Mesothelial cell of epicardium (in vitro differentiated cells): ENCODE results near the gene ZNF74. TPM values are rescaled to one million over a fixed set of nuclear protein-coding genes. Genes with fewer than 3 reads are reported as not detected.
"Not testable (repeated sequence)": the region's sequence is repeated elsewhere in the genome, so short reads cannot be mapped to it uniquely, and the experiment has no call there.

Source experiments
- DNase-seq, 2 experiments: peaks; one replicate each; pipeline ENCODE4 v3.0.0; 2021; ENCODE audit warnings: low spot score in 2 of 2; ENCODE audit not compliant: unreplicated experiment in 2 of 2
- H3K27ac Mint-ChIP-seq: 2 replicates; pipeline ENCODE4 v1.8.0; 2021; ENCODE audit warnings: mixed read lengths
- H3K27me3 Mint-ChIP-seq: 2 replicates; pipeline ENCODE4 v1.8.0; 2021; ENCODE audit warnings: low read depth, mixed read lengths
- H3K36me3 Mint-ChIP-seq: 2 replicates; pipeline ENCODE4 v1.8.0; 2021; ENCODE audit warnings: mixed read lengths
- H3K4me1 Mint-ChIP-seq: 2 replicates; pipeline ENCODE4 v1.8.0; 2021; ENCODE audit warnings: mixed read lengths
- H3K4me3 Mint-ChIP-seq: 2 replicates; pipeline ENCODE4 v1.8.0; 2021; ENCODE audit warnings: mild to moderate bottlenecking, moderate library complexity, mixed read lengths
- H3K9me3 Mint-ChIP-seq: 2 replicates; pipeline ENCODE4 v1.8.0; 2021; ENCODE audit warnings: mixed read lengths
- CTCF ChIP-seq: fragments of 200-600 bp; sonication (generic); IDR thresholded peaks from one replicate; pipeline ENCODE4 v1.5.0; 2021; ENCODE audit warnings: antibody characterized with exemption; ENCODE audit not compliant: unreplicated experiment
- total RNA-seq: library from RNA; stranded (reverse); gene quantifications from 3 replicates; pipeline ENCODE4 v1.2.1, GENCODE V29; 2021

The ZNF74 gene
- total RNA-seq, 1 donor from 2014 or later, result 38.3 TPM

GRCh38 chr22:20378110-20378509, 15.8 kb upstream of the ZNF74 start:
- H3K36me3 Mint-ChIP-seq, result peaks cover 2% of the 10 kb centered on the region
- no peak for DNase-seq
- H3K9me3 Mint-ChIP-seq, result peaks cover 4% of the 10 kb centered on the region
- peaks cover 6% of the 10 kb centered on the region for H3K4me1 Mint-ChIP-seq
- H3K27me3 Mint-ChIP-seq, result peaks cover 8% of the 10 kb centered on the region
- no peak overlapping the region for H3K27ac Mint-ChIP-seq
- no peak overlapping the region for H3K4me3 Mint-ChIP-seq
- no peak for TF ChIP-seq CTCF

- not testable (repeated sequence) for H3K4me1 Mint-ChIP-seq, DNase-seq, H3K4me3 Mint-ChIP-seq, H3K27me3 Mint-ChIP-seq, H3K27ac Mint-ChIP-seq, H3K9me3 Mint-ChIP-seq, H3K36me3 Mint-ChIP-seq
Measured at GRCh38 chr22:20378684-20379083, 15.3 kb upstream of the ZNF74 start.

- no peaks in the 10 kb centered on the region for H3K36me3 Mint-ChIP-seq
- peaks cover 6% of the 10 kb centered on the region for H3K4me1 Mint-ChIP-seq
- no peak overlapping the region for H3K4me3 Mint-ChIP-seq
- no peak overlapping the region for H3K27ac Mint-ChIP-seq
- no peak for TF ChIP-seq CTCF
- peaks cover 15% of the 10 kb centered on the region for H3K27me3 Mint-ChIP-seq
- DNase-seq, result no peak
- no peaks in the 10 kb centered on the region for H3K9me3 Mint-ChIP-seq
Measured at GRCh38 chr22:20380486-20380885, 13.5 kb upstream of the ZNF74 start.

- Mint-ChIP-seq H3K4me3 (no peak overlapping the region), H3K27ac (no peak overlapping the region), H3K27me3 (peaks cover 24% of the 10 kb centered on the region), H3K4me1 (peaks cover 6% of the 10 kb centered on the region), H3K36me3 (no peaks in the 10 kb centered on the region), H3K9me3 (no peaks in the 10 kb centered on the region)
- TF ChIP-seq CTCF, result no peak
- no peak for DNase-seq
Measured at GRCh38 chr22:20383538-20383937, 10.4 kb upstream of the ZNF74 start.

GRCh38 chr22:20384171-20384570, 9.8 kb upstream of the ZNF74 start:
- no peak overlapping the region for H3K4me3 Mint-ChIP-seq
- peaks cover 6% of the 10 kb centered on the region for H3K4me1 Mint-ChIP-seq
- H3K27me3 Mint-ChIP-seq, result peaks cover 24% of the 10 kb centered on the region
- TF ChIP-seq CTCF, result no peak
- DNase-seq, result no peak
- peaks cover 4% of the 10 kb centered on the region for H3K9me3 Mint-ChIP-seq
- H3K27ac Mint-ChIP-seq, result no peak overlapping the region
- no peaks in the 10 kb centered on the region for H3K36me3 Mint-ChIP-seq

- no peak for TF ChIP-seq CTCF
- no peak overlapping the region for H3K4me3 Mint-ChIP-seq
- H3K9me3 Mint-ChIP-seq, result peaks cover 6% of the 10 kb centered on the region
- H3K27me3 Mint-ChIP-seq, result peaks cover 24% of the 10 kb centered on the region
- H3K27ac Mint-ChIP-seq, result no peak overlapping the region
- H3K4me1 Mint-ChIP-seq, result peaks cover 6% of the 10 kb centered on the region
- H3K36me3 Mint-ChIP-seq, result no peaks in the 10 kb centered on the region
- no peak for DNase-seq
Measured at GRCh38 chr22:20384865-20385264, 9.1 kb upstream of the ZNF74 start.
